Astrocyte (in vitro differentiated cells and primary cell): Measurements from ENCODE around the gene MAP3K3. TPM values are rescaled to one million over a fixed set of nuclear protein-coding genes. Genes with fewer than 3 reads are reported as not detected.

Experiments
- DNase-seq: peaks from one replicate; pipeline ENCODE4 v3.0.0-alpha.2; 2010; ENCODE audit warnings: low read depth
- FAIRE-seq: peaks from 2 replicates; lab custom pipeline; 2011; peaks lifted over from hg19 to GRCh38; lab: Jason Lieb, UNC
- H2AFZ ChIP-seq: 2 replicates; pipeline ENCODE4 v1.6.0; 2012; ENCODE audit warnings: low read depth, low read length, inconsistent platforms
- H3K27ac ChIP-seq: 2 replicates; pipeline ENCODE4 v1.5.1; 2011; ENCODE audit warnings: low read depth, low read length, inconsistent platforms
- H3K27me3 ChIP-seq: 2 replicates; pipeline ENCODE4 v1.6.0; 2011; ENCODE audit warnings: low read length, inconsistent platforms; ENCODE audit not compliant: insufficient read depth
- H3K36me3 ChIP-seq: 2 replicates; pipeline ENCODE4 v1.5.1; 2011; ENCODE audit warnings: low read length, inconsistent platforms; ENCODE audit not compliant: insufficient read depth
- H3K4me1 ChIP-seq: 2 replicates; pipeline ENCODE4 v1.5.1; 2011; ENCODE audit warnings: low read length, inconsistent platforms; ENCODE audit not compliant: insufficient read depth
- H3K4me2 ChIP-seq: 2 replicates; pipeline ENCODE4 v1.6.0; 2012; ENCODE audit warnings: low read length, inconsistent platforms
- H3K4me3 ChIP-seq: 2 replicates; pipeline ENCODE4 v1.5.1; 2011; ENCODE audit warnings: low read depth, mild to moderate bottlenecking, low read length, inconsistent platforms; ENCODE audit not compliant: insufficient read depth
- H3K79me2 ChIP-seq: 2 replicates; pipeline ENCODE4 v1.6.0; 2012; ENCODE audit warnings: mild to moderate bottlenecking, low read length, inconsistent platforms; ENCODE audit not compliant: insufficient read depth
- H3K9ac ChIP-seq: 2 replicates; pipeline ENCODE4 v1.6.0; 2012; ENCODE audit warnings: mild to moderate bottlenecking, low read length, inconsistent platforms
- H3K9me3 ChIP-seq: 2 replicates; pipeline ENCODE4 v1.5.1; 2012; ENCODE audit warnings: low read depth, mild to moderate bottlenecking, low read length, inconsistent platforms; ENCODE audit not compliant: insufficient read depth
- H4K20me1 ChIP-seq: 2 replicates; pipeline ENCODE4 v1.6.0; 2012; ENCODE audit warnings: low read length, inconsistent platforms; ENCODE audit not compliant: insufficient read depth
- H3K27ac Mint-ChIP-seq: one replicate; pipeline ENCODE4 v1.8.0; 2021; ENCODE audit warnings: mild to moderate bottlenecking, mixed read lengths; ENCODE audit not compliant: unreplicated experiment
- H3K27me3 Mint-ChIP-seq: one replicate; pipeline ENCODE4 v1.8.0; 2021; ENCODE audit warnings: low read depth, mixed read lengths; ENCODE audit not compliant: unreplicated experiment
- H3K36me3 Mint-ChIP-seq: one replicate; pipeline ENCODE4 v1.8.0; 2021; ENCODE audit warnings: low read depth, mixed read lengths; ENCODE audit not compliant: unreplicated experiment
- H3K4me1 Mint-ChIP-seq: one replicate; pipeline ENCODE4 v1.8.0; 2021; ENCODE audit warnings: low read depth, mixed read lengths; ENCODE audit not compliant: unreplicated experiment
- H3K4me3 Mint-ChIP-seq: one replicate; pipeline ENCODE4 v1.8.0; 2021; ENCODE audit warnings: mild to moderate bottlenecking, moderate library complexity, mixed read lengths; ENCODE audit not compliant: unreplicated experiment
- H3K9me3 Mint-ChIP-seq: one replicate; pipeline ENCODE4 v1.8.0; 2021; ENCODE audit warnings: mild to moderate bottlenecking, mixed read lengths; ENCODE audit not compliant: unreplicated experiment
- CTCF ChIP-seq: IDR thresholded peaks from 2 replicates; pipeline ENCODE4 v1.5.1; 2011; ENCODE audit warnings: low read depth, mild to moderate bottlenecking, inconsistent platforms, low read length, moderate library complexity; ENCODE audit not compliant: insufficient read depth
- EZH2 ChIP-seq: IDR thresholded peaks from 2 replicates; pipeline ENCODE4 v1.6.1; 2012; ENCODE audit warnings: mild to moderate bottlenecking, low read length, inconsistent platforms; ENCODE audit not compliant: insufficient read depth
- total RNA-seq: library from RNA; stranded (reverse); gene quantifications from 2 replicates; pipeline ENCODE4 v1.2.1, GENCODE V29; 2021

The MAP3K3 gene
- total RNA-seq, 1 donor from 2014 or later = 30.5 TPM

DNA sequence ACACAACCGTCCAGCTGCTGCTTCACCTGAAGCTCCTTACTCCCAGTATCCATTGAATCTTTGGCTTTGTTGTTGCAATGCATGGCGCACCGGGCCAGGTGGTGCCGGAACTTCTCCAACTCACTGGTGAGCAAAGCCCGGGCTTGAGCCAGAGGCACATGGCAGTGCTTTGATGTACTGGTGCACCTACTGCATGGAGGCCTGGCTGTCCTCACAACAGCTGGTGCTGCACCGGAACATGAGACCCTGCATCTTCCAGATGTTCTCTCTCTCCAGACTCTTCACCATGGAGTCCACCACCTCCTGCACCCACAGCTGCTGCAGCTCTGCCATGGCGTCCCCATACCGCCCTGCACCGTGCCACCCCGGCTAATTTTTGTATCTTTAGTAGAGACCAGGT is 11.4 kb upstream of the MAP3K3 start:
- TF ChIP-seq CTCF (no peak), EZH2 (no peak)
- H3K27ac Mint-ChIP-seq = no peak overlapping the region
- no peak overlapping the region for H3K4me3 ChIP-seq
- no peak overlapping the region for H3K4me2 ChIP-seq
- no peak for DNase-seq
- no peaks in the 10 kb centered on the region for H3K4me1 Mint-ChIP-seq
- no peak overlapping the region for H3K4me3 Mint-ChIP-seq
- H3K27me3 ChIP-seq = no peaks in the 10 kb centered on the region
- peaks cover 27% of the 10 kb centered on the region for H3K36me3 ChIP-seq
- H3K79me2 ChIP-seq = no peaks in the 10 kb centered on the region
- no peaks in the 10 kb centered on the region for H3K4me1 ChIP-seq
- FAIRE-seq = no peak
- no peaks in the 10 kb centered on the region for H3K27me3 Mint-ChIP-seq
- H4K20me1 ChIP-seq = no peaks in the 10 kb centered on the region
- H3K9me3 Mint-ChIP-seq = no peaks in the 10 kb centered on the region
- no peak overlapping the region for H3K27ac ChIP-seq
- H3K9ac ChIP-seq = no peak overlapping the region
- no peak overlapping the region for H2AFZ ChIP-seq
- no peaks in the 10 kb centered on the region for H3K9me3 ChIP-seq
- peaks cover 15% of the 10 kb centered on the region for H3K36me3 Mint-ChIP-seq

DNA sequence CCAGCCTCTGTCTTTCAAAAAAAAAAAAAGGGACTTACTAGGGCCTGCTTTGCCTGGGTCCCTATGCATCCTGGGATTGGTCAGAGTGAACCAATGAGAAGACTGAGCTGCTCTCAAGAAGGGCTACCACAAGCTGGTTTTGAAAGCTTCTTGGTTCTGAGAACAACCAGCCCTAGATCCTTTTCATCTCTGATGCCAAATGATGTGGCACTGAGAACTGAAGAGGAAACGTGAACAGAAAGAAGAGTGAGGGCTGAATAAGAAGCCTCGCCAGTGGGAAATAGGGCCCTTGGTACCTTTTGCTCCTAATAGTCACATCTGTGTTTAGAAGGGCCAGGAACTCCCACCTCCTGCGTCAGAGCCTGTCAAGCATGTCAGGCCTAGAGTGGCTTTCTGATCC is 10.9 kb upstream of the MAP3K3 start:
- Histone ChIP-seq H3K79me2 (no peaks in the 10 kb centered on the region), H3K27me3 (no peaks in the 10 kb centered on the region), H3K9ac (no peak overlapping the region), H3K27ac (no peak overlapping the region), H3K36me3 (peaks cover 24% of the 10 kb centered on the region), H2AFZ (no peak overlapping the region), H3K4me2 (no peak overlapping the region), H3K4me1 (no peaks in the 10 kb centered on the region), H4K20me1 (no peaks in the 10 kb centered on the region), H3K4me3 (no peak overlapping the region), H3K9me3 (no peaks in the 10 kb centered on the region)
- no peak for TF ChIP-seq EZH2
- no peak for TF ChIP-seq CTCF
- FAIRE-seq = no peak
- no peak for DNase-seq
- Mint-ChIP-seq H3K9me3 (no peaks in the 10 kb centered on the region), H3K4me3 (no peak overlapping the region), H3K4me1 (no peaks in the 10 kb centered on the region), H3K27me3 (no peaks in the 10 kb centered on the region), H3K27ac (no peak overlapping the region), H3K36me3 (peaks cover 12% of the 10 kb centered on the region)

- no peak overlapping the region for H3K4me3 ChIP-seq
- H3K27ac ChIP-seq = no peak overlapping the region
- H3K36me3 ChIP-seq = peaks cover 5% of the 10 kb centered on the region
- no peaks in the 10 kb centered on the region for H3K4me1 ChIP-seq
- Mint-ChIP-seq H3K4me1 (no peaks in the 10 kb centered on the region), H3K27me3 (peaks cover 2% of the 10 kb centered on the region), H3K4me3 (no peak overlapping the region), H3K36me3 (peaks cover 2% of the 10 kb centered on the region), H3K9me3 (no peaks in the 10 kb centered on the region), H3K27ac (no peak overlapping the region)
- H2AFZ ChIP-seq = no peak overlapping the region
- DNase-seq = no peak
- FAIRE-seq = no peak
- no peaks in the 10 kb centered on the region for H4K20me1 ChIP-seq
- no peaks in the 10 kb centered on the region for H3K79me2 ChIP-seq
- no peak overlapping the region for H3K9ac ChIP-seq
- no peaks in the 10 kb centered on the region for H3K9me3 ChIP-seq
- no peak overlapping the region for H3K4me2 ChIP-seq
- TF ChIP-seq EZH2 (no peak), CTCF (no peak)
- H3K27me3 ChIP-seq = no peaks in the 10 kb centered on the region
Observed at GRCh38 chr17:63613663-63614062, 8.6 kb upstream of the MAP3K3 start.
